ENCODE data around the gene BPI. TPM values are rescaled to one million over a fixed set of nuclear protein-coding genes. Genes with fewer than 3 reads are reported as not detected.
A peak's percentile ranks its signal among the peaks of the same experiment; 100 is the strongest.

Gene BPI
- polyA plus RNA-seq, 1 donor (not counting 4 experiments of a cell fraction or from before 2014, with no cell fraction given) = not detected

GRCh38 chr20:38286586-38287531 is 17.1 kb upstream of the BPI start:
- no peak for FAIRE-seq
- TF ChIP-seq EZH2 (IDR thresholded peaks at IDR 0.05; ENCODE audit: low read length) (no peak), CTCF (optimal IDR thresholded peaks at IDR 0.05 in 1 of 3, IDR thresholded peaks at IDR 0.05 in 1 of 3, conservative IDR thresholded peaks at IDR 0.05 in 1 of 3; ENCODE audit: extremely low read depth in 1 of 3, insufficient read depth in 2 of 3, low read length in 3 of 3) (no peak)

DNA sequence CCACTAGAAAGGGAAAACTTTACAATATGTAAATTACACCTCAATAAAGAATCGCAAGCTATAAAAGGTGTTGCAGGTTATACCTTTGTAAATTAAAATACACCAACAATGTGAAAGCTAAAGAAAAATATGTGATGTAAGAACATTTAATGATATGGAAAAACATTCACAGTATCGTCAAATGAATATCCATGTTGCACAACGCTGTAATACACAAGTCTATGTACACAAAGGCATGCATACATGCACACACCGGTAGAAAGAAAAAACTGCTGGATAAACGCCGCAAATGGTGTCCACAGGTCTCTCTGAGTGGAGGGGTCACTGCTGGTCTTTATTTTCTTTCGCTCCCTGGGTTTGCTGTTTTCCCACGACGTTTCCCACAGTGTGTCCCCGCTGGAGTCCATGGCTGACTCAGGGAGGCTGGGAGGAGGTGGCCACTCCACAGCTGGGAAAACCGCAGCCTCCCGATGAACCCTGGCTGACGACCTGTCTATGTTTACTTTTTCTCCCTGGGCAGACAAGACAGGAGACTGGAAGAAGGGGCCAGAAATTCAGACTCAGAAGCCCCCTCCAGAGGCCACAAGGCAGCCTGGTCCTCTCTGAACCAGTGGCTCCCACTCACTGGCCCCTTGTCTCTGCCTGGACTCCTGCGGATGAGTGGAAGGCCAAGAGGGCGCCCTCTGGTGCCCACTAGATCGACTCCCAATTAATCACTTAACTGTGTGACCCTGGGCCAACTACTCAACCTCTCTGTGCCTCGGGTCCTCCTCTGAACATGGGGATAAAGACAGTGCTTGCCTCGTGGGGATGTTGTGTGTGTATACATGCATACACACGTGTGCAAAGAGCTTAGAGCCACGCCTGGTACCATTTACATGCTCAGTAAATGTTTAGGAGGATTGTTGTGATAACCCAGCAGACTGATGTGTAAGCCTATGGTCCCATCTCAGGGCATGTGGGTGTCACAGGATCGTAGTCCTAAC is 12.8 kb upstream of the BPI start:
- Histone ChIP-seq H3K27ac (ENCODE audit: control insufficient read depth, insufficient read depth, low read length) (no peak overlapping the region), H2AFZ (ENCODE audit: control insufficient read depth, low read length) (no peak overlapping the region), H3K4me2 (ENCODE audit: control insufficient read depth, extremely low read depth, insufficient read depth, low read depth, low read length) (no peak overlapping the region), H4K20me1 (ENCODE audit: control insufficient read depth, extremely low read depth, insufficient read depth, low read length) (no peaks in the 10 kb centered on the region), H3K4me1 (ENCODE audit: control insufficient read depth, extremely low read depth, insufficient read depth, low read length) (no peaks in the 10 kb centered on the region), H3K79me2 (ENCODE audit: control insufficient read depth, insufficient read depth, low read length) (no peaks in the 10 kb centered on the region), H3K36me3 (ENCODE audit: control insufficient read depth in 2 of 2, extremely low read depth in 1 of 2, insufficient read depth in 2 of 2, low read length in 2 of 2) (no peaks in the 10 kb centered on the region), H3K9me1 (ENCODE audit: control insufficient read depth, extremely low read depth, insufficient read depth, low read length) (no peaks in the 10 kb centered on the region), H3K9ac (ENCODE audit: control insufficient read depth, extremely low read depth, insufficient read depth, low read length) (no peak overlapping the region), H3K4me3 (ENCODE audit: control insufficient read depth in 2 of 3, extremely low read depth in 1 of 3, insufficient read depth in 2 of 3, low read depth in 1 of 3, low read length in 3 of 3) (no peak overlapping the region), H3K9me3 (ENCODE audit: control insufficient read depth, low read depth, low read length) (no peaks in the 10 kb centered on the region), H3K27me3 (ENCODE audit: control insufficient read depth, extremely low read depth, insufficient read depth, low read length) (peaks cover 7% of the 10 kb centered on the region)
- FAIRE-seq = no peak
- no peak for TF ChIP-seq EZH2 (IDR thresholded peaks at IDR 0.05; ENCODE audit: low read length)
- peak; percentile 24 to 62 (median 43) for TF ChIP-seq CTCF (optimal IDR thresholded peaks at IDR 0.05 in 1 of 3, IDR thresholded peaks at IDR 0.05 in 1 of 3, conservative IDR thresholded peaks at IDR 0.05 in 1 of 3; ENCODE audit: extremely low read depth in 1 of 3, insufficient read depth in 2 of 3, low read length in 3 of 3)
- no peak for DNase-seq (ENCODE audit: low read depth, low spot score)
- dilution Hi-C loops (cut with MboI; ENCODE audit: extremely low pct_ligation_motif_present, low sequenced_read_pairs) = no loop called here

More at GRCh38 chr20:38286586-38287531, 17.1 kb upstream of the BPI start:
- Histone ChIP-seq H3K4me2 (ENCODE audit: control insufficient read depth, extremely low read depth, insufficient read depth, low read depth, low read length) (no peak overlapping the region), H3K4me3 (ENCODE audit: control insufficient read depth in 2 of 3, extremely low read depth in 1 of 3, insufficient read depth in 2 of 3, low read depth in 1 of 3, low read length in 3 of 3) (no peak overlapping the region), H3K36me3 (ENCODE audit: control insufficient read depth in 2 of 2, extremely low read depth in 1 of 2, insufficient read depth in 2 of 2, low read length in 2 of 2) (no peaks in the 10 kb centered on the region), H3K9me1 (ENCODE audit: control insufficient read depth, extremely low read depth, insufficient read depth, low read length) (no peaks in the 10 kb centered on the region), H3K27ac (ENCODE audit: control insufficient read depth, insufficient read depth, low read length) (no peak overlapping the region), H3K4me1 (ENCODE audit: control insufficient read depth, extremely low read depth, insufficient read depth, low read length) (no peaks in the 10 kb centered on the region), H4K20me1 (ENCODE audit: control insufficient read depth, extremely low read depth, insufficient read depth, low read length) (no peaks in the 10 kb centered on the region), H2AFZ (ENCODE audit: control insufficient read depth, low read length) (no peak overlapping the region), H3K79me2 (ENCODE audit: control insufficient read depth, insufficient read depth, low read length) (no peaks in the 10 kb centered on the region), H3K9ac (ENCODE audit: control insufficient read depth, extremely low read depth, insufficient read depth, low read length) (no peak overlapping the region), H3K27me3 (ENCODE audit: control insufficient read depth, extremely low read depth, insufficient read depth, low read length) (peaks cover 3% of the 10 kb centered on the region), H3K9me3 (ENCODE audit: control insufficient read depth, low read depth, low read length) (no peaks in the 10 kb centered on the region)
- no peak for DNase-seq (ENCODE audit: low read depth, low spot score)
- dilution Hi-C loops (cut with MboI; ENCODE audit: extremely low pct_ligation_motif_present, low sequenced_read_pairs) = no loop called here

All from keratinocyte (primary cell).